ENCODE data around the gene AIM2.
A peak's percentile ranks its signal among the peaks of the same experiment; 100 is the strongest.
"Not testable (repeated sequence)": the region's sequence is repeated elsewhere in the genome, so short reads cannot be mapped to it uniquely, and the experiment has no call there.

Gene AIM2, protein sequence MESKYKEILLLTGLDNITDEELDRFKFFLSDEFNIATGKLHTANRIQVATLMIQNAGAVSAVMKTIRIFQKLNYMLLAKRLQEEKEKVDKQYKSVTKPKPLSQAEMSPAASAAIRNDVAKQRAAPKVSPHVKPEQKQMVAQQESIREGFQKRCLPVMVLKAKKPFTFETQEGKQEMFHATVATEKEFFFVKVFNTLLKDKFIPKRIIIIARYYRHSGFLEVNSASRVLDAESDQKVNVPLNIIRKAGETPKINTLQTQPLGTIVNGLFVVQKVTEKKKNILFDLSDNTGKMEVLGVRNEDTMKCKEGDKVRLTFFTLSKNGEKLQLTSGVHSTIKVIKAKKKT

DNA sequence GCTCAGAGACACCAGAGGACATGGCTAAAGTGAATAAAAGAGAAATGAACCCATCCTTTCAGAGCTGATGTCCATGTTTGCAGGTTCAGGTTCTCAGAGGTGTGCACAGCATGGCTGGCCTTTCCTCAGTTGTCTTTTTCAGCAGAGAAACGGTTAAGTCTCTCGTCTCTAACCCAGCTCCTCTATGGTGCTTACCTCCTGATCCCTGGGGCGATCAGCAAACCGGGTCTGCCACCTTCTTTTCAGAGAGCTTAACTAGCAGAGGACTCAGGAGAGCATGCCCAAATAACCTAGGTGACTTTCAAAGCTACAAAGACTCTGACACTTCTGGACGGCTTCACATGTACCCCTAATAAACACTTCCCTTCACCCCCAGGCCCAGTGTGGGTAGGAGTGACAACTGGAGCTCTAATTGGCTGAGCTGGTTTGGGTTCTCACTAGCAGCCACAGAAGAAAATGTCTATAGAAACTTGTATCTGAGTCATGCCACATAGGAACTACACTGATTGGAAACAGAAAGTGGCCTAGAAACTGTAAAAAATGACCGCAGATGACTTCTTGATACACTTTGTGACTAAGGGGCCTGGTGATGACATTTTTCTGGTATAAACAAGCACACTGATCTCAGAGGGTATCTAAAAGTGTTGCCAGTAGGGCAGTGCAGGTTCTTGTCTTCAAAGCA is at the start of gene AIM2:
AIM2 (minus strand) TSS at position 329 of the 682 bp plus-strand sequence. CDS start 3,267 bp downstream, outside the sequence.
- H3K4me1 ChIP-seq (ENCODE audit: control insufficient read depth in 1 of 2, insufficient read depth in 2 of 2, low read length in 2 of 2): peaks cover 0 to 3% of the 10 kb centered on the region in 2 donors
- no peaks in the 10 kb centered on the region for H3K36me3 ChIP-seq (ENCODE audit: control insufficient read depth in 1 of 2, insufficient read depth in 2 of 2, low read length in 2 of 2)
- H3K9me3 ChIP-seq (ENCODE audit: control insufficient read depth in 1 of 2, low read length in 2 of 2): no peaks in the 10 kb centered on the region
- peak within 1 kb of the TSS; percentile 68 for H3K27ac ChIP-seq (ENCODE audit: low read length)
- no peaks in the 10 kb centered on the region for H3K27me3 ChIP-seq (ENCODE audit: low read depth, low read length)
- H3K4me3 ChIP-seq (ENCODE audit: low read depth in 1 of 2, low read length in 2 of 2): no peak within 1 kb of the TSS

DNA sequence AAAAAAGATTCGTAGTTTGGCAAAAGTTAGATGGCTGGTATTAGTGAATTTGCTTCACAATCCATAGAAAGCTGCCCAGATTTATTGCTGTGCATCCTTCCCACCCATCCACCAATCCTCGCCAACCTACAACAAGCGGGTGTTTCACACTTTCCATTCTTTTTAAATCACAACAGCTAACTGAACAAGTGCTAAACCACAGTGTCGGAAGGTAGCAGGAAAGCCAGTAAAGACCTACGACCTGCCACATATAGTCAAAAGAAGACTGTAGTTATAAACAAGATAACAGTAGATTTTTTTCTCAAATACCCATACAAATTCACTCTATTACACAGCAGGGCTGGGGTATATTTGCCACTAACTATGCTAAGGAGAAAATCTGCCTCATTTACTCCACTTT is 47.0 kb upstream of the AIM2 start:
- Histone ChIP-seq H3K9me3 (ENCODE audit: control insufficient read depth in 1 of 2, low read length in 2 of 2) (no peaks in the 10 kb centered on the region), H3K27ac (ENCODE audit: low read length) (no peak overlapping the region), H3K27me3 (ENCODE audit: low read depth, low read length) (no peaks in the 10 kb centered on the region), H3K4me3 (ENCODE audit: low read depth in 1 of 2, low read length in 2 of 2) (no peak overlapping the region), H3K4me1 (ENCODE audit: control insufficient read depth in 1 of 2, insufficient read depth in 2 of 2, low read length in 2 of 2) (no peaks in the 10 kb centered on the region), H3K36me3 (ENCODE audit: control insufficient read depth in 1 of 2, insufficient read depth in 2 of 2, low read length in 2 of 2) (no peaks in the 10 kb centered on the region)

DNA sequence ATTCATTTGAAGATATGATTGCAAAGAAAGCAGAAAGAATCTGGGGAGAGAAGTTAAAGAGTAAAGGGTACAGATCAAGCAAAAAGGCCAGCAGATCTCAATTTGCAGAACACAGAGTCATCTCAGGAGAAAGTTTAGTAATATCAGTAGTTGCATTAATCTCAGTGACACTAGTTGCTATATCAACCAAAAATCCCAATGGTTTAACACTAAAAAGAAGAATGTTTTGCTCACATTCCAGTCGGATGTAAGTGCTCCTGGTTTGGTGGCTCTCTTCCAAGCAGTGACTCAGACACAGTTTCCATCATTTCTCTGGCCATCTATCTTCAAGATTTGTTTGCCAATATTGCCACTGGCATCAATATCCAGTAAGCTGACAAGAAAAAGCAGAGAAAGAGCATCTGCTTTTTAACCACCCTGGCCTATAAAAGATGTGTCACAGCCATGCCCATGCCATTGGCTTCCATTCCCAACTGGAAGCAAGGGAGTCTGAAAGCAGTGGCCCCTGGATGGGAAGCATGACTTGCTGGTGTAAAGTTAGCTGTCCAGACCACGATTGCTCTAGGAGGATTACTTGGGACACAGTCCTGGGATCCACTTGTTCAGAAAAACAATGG is 45.5 kb upstream of the AIM2 start:
- no peaks in the 10 kb centered on the region for H3K36me3 ChIP-seq (ENCODE audit: control insufficient read depth in 1 of 2, insufficient read depth in 2 of 2, low read length in 2 of 2)

DNA sequence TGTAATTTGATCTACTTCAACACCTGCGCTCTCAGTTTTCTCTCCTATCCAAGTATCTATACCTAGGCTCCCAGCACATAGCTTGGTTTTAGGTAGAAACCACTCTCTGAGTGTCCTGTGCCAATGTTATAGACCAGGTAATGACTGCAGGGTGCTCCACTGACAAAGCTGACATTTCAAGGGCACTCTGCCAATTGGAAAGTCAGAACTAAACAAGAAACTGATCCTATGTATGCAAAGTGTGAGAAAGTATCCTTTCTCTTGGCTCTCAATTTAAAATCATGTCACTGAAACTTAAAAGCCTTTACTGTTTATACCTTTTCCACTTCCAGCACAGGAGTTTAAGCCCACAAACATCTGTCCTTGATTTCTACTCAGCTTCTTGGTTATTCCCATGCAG is 45.0 kb upstream of the AIM2 start:
- Histone ChIP-seq H3K27ac (ENCODE audit: low read length) (no peak overlapping the region), H3K9me3 (ENCODE audit: control insufficient read depth in 1 of 2, low read length in 2 of 2) (no peaks in the 10 kb centered on the region)

More for the DNA sequence above, 45.5 kb upstream of the AIM2 start:
- Histone ChIP-seq H3K4me1 (ENCODE audit: control insufficient read depth in 1 of 2, insufficient read depth in 2 of 2, low read length in 2 of 2) (no peaks in the 10 kb centered on the region), H3K9me3 (ENCODE audit: control insufficient read depth in 1 of 2, low read length in 2 of 2) (no peaks in the 10 kb centered on the region), H3K27ac (ENCODE audit: low read length) (no peak overlapping the region), H3K27me3 (ENCODE audit: low read depth, low read length) (no peaks in the 10 kb centered on the region), H3K4me3 (ENCODE audit: low read depth in 1 of 2, low read length in 2 of 2) (no peak overlapping the region)

DNA sequence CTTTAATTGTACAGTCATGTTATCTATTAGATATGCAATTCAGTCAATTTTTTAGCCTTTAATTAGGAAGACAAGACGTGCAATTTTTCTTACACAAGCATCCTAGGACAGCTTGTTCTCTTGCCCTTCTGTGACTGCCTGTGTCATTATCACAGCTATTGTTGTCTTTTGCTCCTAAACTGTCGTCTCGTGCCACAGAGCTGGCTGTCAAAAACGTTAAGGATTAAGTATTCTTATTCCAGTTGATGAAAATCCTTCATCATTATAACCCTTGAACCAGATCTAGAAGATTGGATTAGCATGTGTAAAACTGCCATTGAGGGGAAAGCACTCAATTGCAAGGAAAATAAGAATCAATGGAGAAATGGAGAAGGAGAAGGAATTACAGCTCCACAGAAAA is 43.8 kb upstream of the AIM2 start:
- H3K27ac ChIP-seq (ENCODE audit: low read length): no peak overlapping the region
- H3K36me3 ChIP-seq (ENCODE audit: control insufficient read depth in 1 of 2, insufficient read depth in 2 of 2, low read length in 2 of 2): no peaks in the 10 kb centered on the region
- H3K27me3 ChIP-seq (ENCODE audit: low read depth, low read length): no peaks in the 10 kb centered on the region
- H3K4me1 ChIP-seq (ENCODE audit: control insufficient read depth in 1 of 2, insufficient read depth in 2 of 2, low read length in 2 of 2): no peaks in the 10 kb centered on the region
- H3K4me3 ChIP-seq (ENCODE audit: low read depth in 1 of 2, low read length in 2 of 2): no peak overlapping the region
- H3K9me3 ChIP-seq (ENCODE audit: control insufficient read depth in 1 of 2, low read length in 2 of 2): no peaks in the 10 kb centered on the region

More for the DNA sequence above, 45.0 kb upstream of the AIM2 start:
- Histone ChIP-seq H3K27me3 (ENCODE audit: low read depth, low read length) (no peaks in the 10 kb centered on the region), H3K36me3 (ENCODE audit: control insufficient read depth in 1 of 2, insufficient read depth in 2 of 2, low read length in 2 of 2) (no peaks in the 10 kb centered on the region), H3K4me1 (ENCODE audit: control insufficient read depth in 1 of 2, insufficient read depth in 2 of 2, low read length in 2 of 2) (no peaks in the 10 kb centered on the region), H3K4me3 (ENCODE audit: low read depth in 1 of 2, low read length in 2 of 2) (no peak overlapping the region)

DNA sequence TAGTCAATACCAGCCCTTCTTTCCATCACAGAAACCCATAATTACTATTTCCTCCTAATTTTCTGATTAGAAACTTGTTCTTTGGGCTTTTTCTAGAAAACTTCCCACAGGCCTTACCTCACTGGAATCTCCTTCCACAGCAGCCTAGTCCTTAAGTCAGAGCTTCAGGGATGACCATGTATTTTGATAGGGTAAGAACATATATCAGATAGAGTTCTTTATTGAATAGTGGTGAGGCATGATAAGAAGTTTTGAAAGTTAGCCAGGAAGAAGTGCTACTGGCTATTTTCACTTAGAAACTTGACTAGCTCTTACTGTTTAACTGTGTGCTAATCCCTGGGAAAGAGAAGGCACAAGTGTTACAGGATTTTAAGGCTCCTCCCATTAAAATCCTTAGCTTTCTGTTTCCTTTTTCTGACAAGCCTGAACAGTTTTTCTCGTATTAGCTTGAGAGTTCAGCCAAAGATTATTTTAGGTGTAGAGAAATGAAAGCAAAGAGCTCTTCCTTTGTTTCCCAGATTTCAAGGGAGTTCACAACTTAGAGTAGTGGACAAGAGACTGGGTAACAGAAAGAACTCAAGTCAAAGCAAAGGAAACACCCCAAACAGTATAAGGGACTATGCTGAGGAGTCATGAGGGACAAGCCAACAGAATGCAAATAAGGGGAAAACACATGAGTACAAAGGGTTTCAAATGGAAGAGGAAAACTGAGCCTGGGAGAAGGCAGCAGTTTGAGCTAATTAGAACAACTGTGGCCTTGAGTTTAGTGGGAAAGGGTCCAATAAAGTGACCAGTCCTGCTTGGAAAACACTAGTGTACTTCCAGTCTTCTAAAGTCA is 37.2 kb upstream of the AIM2 start:
- Histone ChIP-seq H3K27me3 (ENCODE audit: low read depth, low read length) (no peaks in the 10 kb centered on the region), H3K4me1 (ENCODE audit: control insufficient read depth in 1 of 2, insufficient read depth in 2 of 2, low read length in 2 of 2) (no peaks in the 10 kb centered on the region), H3K9me3 (ENCODE audit: control insufficient read depth in 1 of 2, low read length in 2 of 2) (no peaks in the 10 kb centered on the region), H3K4me3 (ENCODE audit: low read depth in 1 of 2, low read length in 2 of 2) (no peak overlapping the region), H3K36me3 (ENCODE audit: control insufficient read depth in 1 of 2, insufficient read depth in 2 of 2, low read length in 2 of 2) (no peaks in the 10 kb centered on the region), H3K27ac (ENCODE audit: low read length) (peak overlapping the region; percentile 14)

DNA sequence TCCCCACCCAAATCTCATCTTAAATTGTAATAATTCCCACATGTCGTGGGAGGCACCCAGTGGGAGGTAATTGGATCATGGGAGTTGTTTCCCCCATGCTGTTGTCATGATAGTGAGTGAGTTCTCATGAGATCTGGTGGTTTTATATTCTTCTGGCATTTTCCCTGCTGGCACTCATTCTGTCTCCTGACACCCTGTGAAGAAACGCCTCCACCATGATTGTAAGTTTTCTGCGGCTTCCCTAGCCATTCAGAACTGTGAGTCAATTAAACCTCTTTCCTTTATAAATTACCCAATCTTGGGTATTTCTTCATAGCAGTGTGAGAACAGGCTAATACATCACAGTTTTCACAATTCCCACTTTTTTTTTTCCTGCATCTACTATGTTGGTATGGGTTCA is 26.5 kb upstream of the AIM2 start:
- not testable (repeated sequence) for H3K9me3 ChIP-seq (ENCODE audit: control insufficient read depth in 1 of 2, low read length in 2 of 2); H3K4me1 ChIP-seq (ENCODE audit: control insufficient read depth in 1 of 2, insufficient read depth in 2 of 2, low read length in 2 of 2)

DNA sequence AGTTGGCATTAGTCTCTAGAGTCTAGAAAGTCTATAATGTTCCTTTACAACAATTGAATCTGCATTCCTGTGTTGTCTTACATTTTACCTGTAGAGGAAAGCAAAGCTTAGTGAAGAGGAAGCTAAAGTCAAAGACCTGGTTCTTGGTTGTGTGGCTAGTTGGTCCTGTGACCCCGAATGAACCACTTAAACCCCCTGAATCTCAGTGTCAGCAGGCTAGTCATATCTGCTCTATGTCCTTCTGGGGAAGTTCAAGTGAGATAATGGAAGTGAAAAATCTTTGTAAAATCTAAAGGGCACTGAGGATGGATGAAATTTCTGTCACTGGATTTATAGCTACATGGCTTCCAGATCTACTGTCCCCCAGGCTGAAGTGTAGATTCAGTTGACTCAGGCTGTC is 24.0 kb upstream of the AIM2 start:
- H3K9me3 ChIP-seq (ENCODE audit: control insufficient read depth in 1 of 2, low read length in 2 of 2): no peaks in the 10 kb centered on the region

More for the DNA sequence above, 26.5 kb upstream of the AIM2 start:
- not testable (repeated sequence) for H3K27ac ChIP-seq (ENCODE audit: low read length); H3K27me3 ChIP-seq (ENCODE audit: low read depth, low read length); H3K36me3 ChIP-seq (ENCODE audit: control insufficient read depth in 1 of 2, insufficient read depth in 2 of 2, low read length in 2 of 2); H3K4me3 ChIP-seq (ENCODE audit: low read depth in 1 of 2, low read length in 2 of 2)

DNA sequence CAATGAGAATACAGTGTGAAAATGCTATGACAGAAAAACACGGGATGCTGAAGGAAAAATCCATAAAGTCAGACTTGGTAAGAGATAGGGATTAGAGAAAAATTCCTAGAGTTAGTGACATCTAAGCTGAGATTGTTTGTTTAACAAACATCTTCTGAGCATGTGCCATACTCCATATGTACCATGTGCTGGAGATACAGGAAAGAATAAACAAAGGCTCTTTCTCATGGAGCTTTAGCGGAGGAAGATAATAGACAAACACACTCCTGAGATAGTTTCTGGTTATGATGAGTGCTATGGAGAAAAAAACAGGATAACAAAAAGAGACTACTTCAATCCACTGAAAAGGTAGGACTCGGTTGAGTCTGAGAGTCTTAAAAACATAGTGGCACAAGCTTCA is 22.0 kb upstream of the AIM2 start:
- Histone ChIP-seq H3K4me1 (ENCODE audit: control insufficient read depth in 1 of 2, insufficient read depth in 2 of 2, low read length in 2 of 2) (no peaks in the 10 kb centered on the region), H3K36me3 (ENCODE audit: control insufficient read depth in 1 of 2, insufficient read depth in 2 of 2, low read length in 2 of 2) (no peaks in the 10 kb centered on the region), H3K27me3 (ENCODE audit: low read depth, low read length) (no peaks in the 10 kb centered on the region), H3K4me3 (ENCODE audit: low read depth in 1 of 2, low read length in 2 of 2) (no peak overlapping the region), H3K9me3 (ENCODE audit: control insufficient read depth in 1 of 2, low read length in 2 of 2) (no peaks in the 10 kb centered on the region), H3K27ac (ENCODE audit: low read length) (no peak overlapping the region)

More for the DNA sequence above, 24.0 kb upstream of the AIM2 start:
- no peak overlapping the region for H3K27ac ChIP-seq (ENCODE audit: low read length)
- H3K4me1 ChIP-seq (ENCODE audit: control insufficient read depth in 1 of 2, insufficient read depth in 2 of 2, low read length in 2 of 2): no peaks in the 10 kb centered on the region
- no peaks in the 10 kb centered on the region for H3K27me3 ChIP-seq (ENCODE audit: low read depth, low read length)
- H3K4me3 ChIP-seq (ENCODE audit: low read depth in 1 of 2, low read length in 2 of 2): no peak overlapping the region
- H3K36me3 ChIP-seq (ENCODE audit: control insufficient read depth in 1 of 2, insufficient read depth in 2 of 2, low read length in 2 of 2): no peaks in the 10 kb centered on the region

DNA sequence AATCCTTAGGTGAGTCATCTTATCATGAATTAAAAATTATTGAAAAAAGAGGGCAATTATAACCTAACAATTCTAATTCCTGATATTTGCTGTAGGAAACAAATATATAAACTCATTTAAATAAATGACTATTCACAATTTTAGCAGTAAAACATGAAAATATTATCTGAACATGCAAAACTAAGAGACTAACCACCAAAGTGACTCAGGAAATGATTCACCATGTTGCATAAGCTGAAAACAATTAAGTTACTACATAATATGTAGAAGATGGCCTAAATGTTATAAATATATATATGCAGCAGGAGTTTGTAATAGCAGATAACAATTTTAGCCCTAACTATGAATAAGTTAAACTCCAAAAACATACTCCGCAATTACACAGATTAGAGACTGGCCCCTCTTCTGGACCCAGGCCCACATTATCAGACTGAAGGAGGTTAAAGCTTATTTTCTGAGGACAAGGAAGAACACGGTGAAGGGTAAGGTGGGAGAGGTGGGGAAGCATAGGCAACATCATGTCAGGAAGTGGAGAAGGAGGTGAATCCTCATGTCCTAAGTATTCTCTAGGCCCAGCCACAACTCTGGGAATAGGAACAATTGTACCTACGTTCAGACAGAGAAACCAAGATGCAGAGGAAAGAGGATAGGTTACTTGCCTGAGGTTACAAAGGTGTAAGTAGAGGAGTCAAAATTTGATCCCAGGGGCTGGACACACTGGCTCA is 15.6 kb upstream of the AIM2 start:
- Histone ChIP-seq H3K9me3 (ENCODE audit: control insufficient read depth in 1 of 2, low read length in 2 of 2) (no peaks in the 10 kb centered on the region), H3K27me3 (ENCODE audit: low read depth, low read length) (no peaks in the 10 kb centered on the region), H3K36me3 (ENCODE audit: control insufficient read depth in 1 of 2, insufficient read depth in 2 of 2, low read length in 2 of 2) (no peaks in the 10 kb centered on the region), H3K4me3 (ENCODE audit: low read depth in 1 of 2, low read length in 2 of 2) (no peak overlapping the region), H3K4me1 (ENCODE audit: control insufficient read depth in 1 of 2, insufficient read depth in 2 of 2, low read length in 2 of 2) (no peaks in the 10 kb centered on the region), H3K27ac (ENCODE audit: low read length) (no peak overlapping the region)
